HepG2 (cell line): ENCODE results near the gene MAN2A1. TPM values are rescaled to one million over a fixed set of nuclear protein-coding genes. Genes with fewer than 3 reads are reported as not detected.

Experiments used
- ATAC-seq: fragments of 200-7000 bp; cut with Tn5 transposase; 3 replicates; pipeline ENCODE4 v1.9.1; 2020; ENCODE audit warnings: mild to moderate bottlenecking, moderate library complexity
- BruUV-seq: library from RNA; stranded (reverse); fragments of 400-500 nt; replicated peaks from 2 replicates; lab custom pipeline; 2021; lab: Mats Ljungman, UMichigan
- CTCF ChIA-PET: fragments of 300-600 bp; formaldehyde crosslinking; extraction: SDS; loops from one replicate; lab custom pipeline; 2021; ENCODE audit warnings: low total read pairs, inconsistent platforms, low intra/inter-chr PET ratio; lab: Yijun Ruan, JAX
- POLR2A ChIA-PET: fragments of 350-600 bp; sonication (Branson Sonifier 250); formaldehyde crosslinking; loops from one replicate; lab custom pipeline; 2020; ENCODE audit warnings: antibody characterized with exemption, inconsistent platforms; lab: Yijun Ruan, JAX
- DNase-seq: peaks from one replicate; pipeline ENCODE4 v3.0.0-alpha.2; 2015; ENCODE audit warnings: low spot score
- FAIRE-seq: peaks from 3 replicates; lab custom pipeline; 2011; peaks lifted over from hg19 to GRCh38; lab: Jason Lieb, UNC
- H2AFZ ChIP-seq: one replicate; pipeline ENCODE4 v1.6.1; 2011; ENCODE audit warnings: low read length, inconsistent platforms
- H3K27ac ChIP-seq: fragments of 300-600 bp; 3 replicates; pipeline ENCODE4 v1.8.0; 2011; ENCODE audit warnings: mixed run types, mild to moderate bottlenecking, mixed read lengths, low read length, inconsistent platforms; ENCODE audit not compliant: insufficient read depth; ENCODE audit errors: extremely low read length
- H3K27me3 ChIP-seq, 2 experiments: fragments of 200-600 bp in 1 of 2; 2 replicates in 1 of 2; 3 replicates in 1 of 2; pipeline versions ENCODE4 v1.6.0 to v1.8.0; 2011; ENCODE audit warnings: low read length in 2 of 2, mild to moderate bottlenecking in 2 of 2, moderate library complexity in 2 of 2, inconsistent platforms in 1 of 2; ENCODE audit not compliant: insufficient read depth in 2 of 2, control insufficient read depth in 1 of 2
- H3K36me3 ChIP-seq, 2 experiments: fragments of 200-600 bp in 1 of 2; replicated peaks in 1 of 2; 2 replicates in 1 of 2; 3 replicates in 1 of 2; pipeline versions ENCODE4 v1.5.1 to v1.8.0; 2011; ENCODE audit warnings: low read length in 2 of 2, inconsistent platforms in 1 of 2; ENCODE audit not compliant: insufficient read depth in 2 of 2, control insufficient read depth in 1 of 2
- H3K4me1 ChIP-seq: 2 replicates; pipeline ENCODE4 v1.5.1; 2012; ENCODE audit warnings: low read length, inconsistent platforms; ENCODE audit not compliant: insufficient read depth
- H3K4me2 ChIP-seq: 2 replicates; pipeline ENCODE4 v1.6.0; 2011; ENCODE audit warnings: low read depth, low read length, inconsistent platforms
- H3K4me3 ChIP-seq, 3 experiments: fragments of 200-600 bp in 1 of 3; sonication (generic), shearing (Covaris generic) in 1 of 3; replicated peaks in 1 of 3; 2 replicates each; pipeline ENCODE4 v1.5.1; 2011 to 2016; ENCODE audit warnings: low read length in 3 of 3, inconsistent platforms in 2 of 3, low read depth in 2 of 3, mild to moderate bottlenecking in 2 of 3, control low read depth in 1 of 3, mixed read lengths in 1 of 3; ENCODE audit not compliant: insufficient read depth in 1 of 3
- H3K79me2 ChIP-seq: one replicate; pipeline ENCODE4 v1.6.1; 2011; ENCODE audit warnings: low read length, inconsistent platforms; ENCODE audit not compliant: insufficient read depth
- H3K9ac ChIP-seq: 2 replicates; pipeline ENCODE4 v1.6.0; 2011; ENCODE audit warnings: mild to moderate bottlenecking, low read depth, low read length, inconsistent platforms; ENCODE audit not compliant: insufficient read depth
- H3K9me3 ChIP-seq: 2 replicates; pipeline ENCODE4 v1.5.1; 2012; ENCODE audit warnings: mild to moderate bottlenecking, low read length
- H4K20me1 ChIP-seq: 2 replicates; pipeline ENCODE4 v1.6.0; 2011; ENCODE audit warnings: inconsistent platforms, mild to moderate bottlenecking, low read length, moderate library complexity; ENCODE audit not compliant: insufficient read depth
- ATF7 ChIP-seq, 2 experiments: fragments of 450-650 bp in 1 of 2; sonication (generic) in 1 of 2; formaldehyde crosslinking in 1 of 2; IDR thresholded peaks; 2 replicates each; pipeline versions ENCODE4 v1.4.0 to v1.6.1; 2016 to 2020; ENCODE audit warnings: antibody characterized with exemption in 1 of 2, mild to moderate bottlenecking in 1 of 2, missing genetic modification reagents in 1 of 2
- FOXK2 ChIP-seq: fragments of 450-650 bp; IDR thresholded peaks from 2 replicates; pipeline ENCODE4 v1.6.1; 2016
- FOXM1 ChIP-seq: sonication (generic); formaldehyde crosslinking; IDR thresholded peaks from 2 replicates; pipeline ENCODE4 v1.5.0; 2020; ENCODE audit warnings: missing genetic modification reagents
- HMG20A ChIP-seq: IDR thresholded peaks from 2 replicates; pipeline ENCODE4 v1.6.1; 2016; ENCODE audit warnings: borderline replicate concordance
- MATR3 ChIP-seq: sonication (generic); formaldehyde crosslinking; IDR thresholded peaks from 2 replicates; pipeline ENCODE4 v1.4.0; 2020; ENCODE audit warnings: missing genetic modification reagents
- RBFOX2 ChIP-seq: fragments of 200-400 bp; formaldehyde crosslinking; IDR thresholded peaks from 2 replicates; pipeline ENCODE4 v1.6.1; 2017; ENCODE audit warnings: low read depth, mild to moderate bottlenecking, low read length
- ZBTB21 ChIP-seq: sonication (generic); formaldehyde crosslinking; IDR thresholded peaks from 2 replicates; pipeline ENCODE4 v1.4.0; 2020; ENCODE audit warnings: missing genetic modification reagents
- ZHX1 ChIP-seq: sonication (generic); formaldehyde crosslinking; IDR thresholded peaks from 2 replicates; pipeline ENCODE4 v1.8.1; 2022; ENCODE audit warnings: low read depth, mild to moderate bottlenecking, missing genetic modification reagents
- ZMYM2 ChIP-seq: sonication (generic); formaldehyde crosslinking; IDR thresholded peaks from 2 replicates; pipeline ENCODE4 v1.8.0; 2022; ENCODE audit warnings: mild to moderate bottlenecking, missing genetic modification reagents
- ZNF430 ChIP-seq: sonication (generic); formaldehyde crosslinking; IDR thresholded peaks from 2 replicates; pipeline ENCODE4 v1.9.0; 2021; ENCODE audit warnings: mild to moderate bottlenecking, missing genetic modification reagents
- ZNF629 ChIP-seq: sonication (generic); formaldehyde crosslinking; conservative IDR thresholded peaks from 2 replicates; pipeline ENCODE4 v1.5.0; 2020; ENCODE audit warnings: missing genetic modification reagents
- ZNF776 ChIP-seq: sonication (generic); formaldehyde crosslinking; IDR thresholded peaks from 2 replicates; pipeline ENCODE4 v1.4.0; 2020; ENCODE audit warnings: mild to moderate bottlenecking, missing genetic modification reagents
- WGBS: methylation state at CpG from one replicate; pipeline ENCODE4 v1.1.6; 2017; ENCODE audit warnings: low lambda C conversion rate; 5-methylcytosine and 5-hydroxymethylcytosine counted together
- in situ Hi-C: cut with HindIII; loops from 2 replicates; pipeline ENCODE4 v1.10.0; 2017; ENCODE audit warnings: low pct_unique_long_range_greater_than_20kb; ENCODE audit not compliant: extremely low pct_ligation_motif_present
- intact Hi-C: fragments of 100-400 bp; cut with micrococcal nuclease; formaldehyde crosslinking; loops from one replicate; pipeline ENCODE4 v1.10.0; 2022; ENCODE audit not compliant: unreplicated experiment
- polyA plus RNA-seq, 8 experiments: library from polyadenylated mRNA; depleted of rRNA in 3 of 8; stranded (reverse) in 7 of 8; unstranded in 1 of 8; fragments of >200 nt; fragmentation: Illumina TruSeq in 4 of 8; extraction: Trizol in 4 of 8; gene quantifications; 2 replicates each; pipeline versions ENCODE4 v1.2.1 to v1.2.3, GENCODE V29; 2011 to 2016; ENCODE audit warnings: low read depth in 4 of 8, missing spikeins in 1 of 8, mixed read lengths in 1 of 8; ENCODE audit not compliant: insufficient read depth in 1 of 8
- total RNA-seq, 5 experiments: library from RNA; depleted of rRNA; stranded (reverse); fragments of >200 nt; fragmentation: Illumina TruSeq; extraction: Trizol; gene quantifications; 2 replicates each; pipeline ENCODE4 v1.2.3, GENCODE V29; 2016; ENCODE audit warnings: low read depth in 1 of 5
- TF ChIP-seq, protein P1 (sequence below): sonication (generic); formaldehyde crosslinking; IDR thresholded peaks from 2 replicates; pipeline ENCODE4 v1.4.0; 2020; ENCODE audit warnings: missing genetic modification reagents, borderline replicate concordance

Gene MAN2A1
- total and polyA plus RNA-seq, 2 of the 13 experiments (the other 11 are each of a cell fraction or from before 2014, with no cell fraction given), result 56.2 to 80.5 TPM

DNA sequence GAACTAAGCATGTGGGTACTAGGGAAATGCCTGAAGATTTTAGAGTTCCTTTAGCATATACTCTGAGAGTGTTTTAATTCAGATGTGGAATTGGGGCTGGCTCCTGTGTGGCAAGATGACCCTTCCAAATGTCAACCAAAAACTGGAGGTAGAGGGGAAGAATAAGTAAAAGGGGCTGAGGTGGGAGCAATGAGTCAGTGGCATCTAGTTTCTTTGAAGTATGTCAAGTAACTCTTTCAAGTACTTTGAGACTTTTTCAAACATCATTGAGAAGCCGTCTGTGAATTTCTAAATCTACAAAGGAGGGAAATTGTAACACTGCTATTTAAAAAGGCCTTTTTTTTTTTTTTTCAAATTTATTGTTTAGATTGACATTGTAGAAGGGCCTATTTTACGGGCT, 184.4 kb downstream of the MAN2A1 start:
- ATAC-seq (no peak), FAIRE-seq (no peak), DNase-seq (no peak)
- Histone ChIP-seq H3K4me1 (0 out of 2 replicates have a peak, but pooled peaks cover 3% of the 10 kb centered on the region), H3K4me2 (no peak overlapping the region), H3K27ac (no peak overlapping the region), H3K27me3 (no peaks in the 10 kb centered on the region), H3K79me2 (no peaks in the 10 kb centered on the region), H2AFZ (no peak overlapping the region), H3K9me3 (no peaks in the 10 kb centered on the region), H3K36me3 (no peaks in the 10 kb centered on the region; a peak in 1 of 5 replicates), H3K4me3 (no peak overlapping the region), H3K9ac (no peak overlapping the region), H4K20me1 (no peaks in the 10 kb centered on the region)
- BruUV-seq, result no TSS peak
- WGBS, result 97% methylated on average over 2 of the region's 2 CpGs
- POLR2A ChIA-PET, result no interaction called here
- intact Hi-C loops, result no loop called here
- TF ChIP-seq ZNF430 (CRISPR knock-in tag), result no peak
- no peak for TF ChIP-seq FOXK2
- no peak for TF ChIP-seq ZMYM2 (CRISPR knock-in tag)
- TF ChIP-seq ZNF629 (CRISPR knock-in tag), result no peak
- no peak for TF ChIP-seq FOXM1
- TF ChIP-seq HMG20A (CRISPR knock-in tag), result no peak
- CTCF ChIA-PET, result no interaction called here
- in situ Hi-C loops, result no loop called here

DNA sequence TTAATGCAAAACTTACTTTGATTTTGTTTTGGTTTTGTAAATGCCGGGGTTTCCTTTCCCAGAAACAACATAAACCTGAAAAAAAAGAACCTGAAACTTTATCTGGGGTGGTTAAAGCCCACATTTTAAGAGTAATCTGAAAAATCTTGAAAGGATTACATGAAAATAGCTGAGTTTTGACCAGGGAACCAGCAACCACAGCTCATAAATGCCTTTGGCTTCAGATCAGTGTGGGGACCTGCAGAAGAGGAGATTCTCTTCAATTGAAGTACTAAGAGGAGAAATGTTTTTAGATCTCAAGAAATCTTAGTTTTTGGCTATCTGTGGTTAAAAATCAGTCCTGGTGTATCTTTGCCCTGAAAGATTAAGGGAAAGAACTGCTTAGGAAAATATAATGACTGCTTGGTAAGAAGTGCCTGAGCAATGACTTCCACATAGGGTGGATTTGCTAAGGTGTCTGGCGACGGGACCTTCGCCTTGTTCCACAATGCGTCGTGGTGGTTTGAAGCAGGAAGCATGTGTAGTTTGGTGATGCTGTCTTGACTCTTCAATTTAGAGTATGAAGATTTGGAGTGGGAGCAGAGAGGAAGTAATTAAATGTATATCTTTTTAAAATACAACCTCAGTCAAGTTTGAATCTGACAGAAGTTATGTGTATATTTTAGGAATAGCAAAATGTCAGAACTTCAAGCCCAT, 186.5 kb downstream of the MAN2A1 start:
- no peaks in the 10 kb centered on the region for H3K9me3 ChIP-seq
- no peak overlapping the region for H3K27ac ChIP-seq
- H4K20me1 ChIP-seq, result no peaks in the 10 kb centered on the region
- H3K9ac ChIP-seq, result no peak overlapping the region
- no TSS peak for BruUV-seq
- DNase-seq (no peak), ATAC-seq (no peak), FAIRE-seq (no peak)
- H3K4me2 ChIP-seq, result no peak overlapping the region
- no peak overlapping the region for H2AFZ ChIP-seq
- no peaks in the 10 kb centered on the region for H3K27me3 ChIP-seq
- POLR2A ChIA-PET, result no interaction called here
- WGBS, result 96% methylated on average over 6 of the region's 6 CpGs
- in situ Hi-C loops, result no loop called here
- H3K79me2 ChIP-seq, result no peaks in the 10 kb centered on the region
- no peaks in the 10 kb centered on the region for H3K36me3 ChIP-seq
- intact Hi-C loops, result no loop called here
- CTCF ChIA-PET, result no interaction called here
- no peak overlapping the region for H3K4me3 ChIP-seq
- peaks cover 11% of the 10 kb centered on the region for H3K4me1 ChIP-seq
- no peak for TF ChIP-seq MATR3
- no peak for TF ChIP-seq RBFOX2
- no peak for TF ChIP-seq ZNF776
- TF ChIP-seq ZBTB21 (CRISPR knock-in tag), result no peak
- no peak for TF ChIP-seq ZHX1
- TF ChIP-seq, protein P1, sequence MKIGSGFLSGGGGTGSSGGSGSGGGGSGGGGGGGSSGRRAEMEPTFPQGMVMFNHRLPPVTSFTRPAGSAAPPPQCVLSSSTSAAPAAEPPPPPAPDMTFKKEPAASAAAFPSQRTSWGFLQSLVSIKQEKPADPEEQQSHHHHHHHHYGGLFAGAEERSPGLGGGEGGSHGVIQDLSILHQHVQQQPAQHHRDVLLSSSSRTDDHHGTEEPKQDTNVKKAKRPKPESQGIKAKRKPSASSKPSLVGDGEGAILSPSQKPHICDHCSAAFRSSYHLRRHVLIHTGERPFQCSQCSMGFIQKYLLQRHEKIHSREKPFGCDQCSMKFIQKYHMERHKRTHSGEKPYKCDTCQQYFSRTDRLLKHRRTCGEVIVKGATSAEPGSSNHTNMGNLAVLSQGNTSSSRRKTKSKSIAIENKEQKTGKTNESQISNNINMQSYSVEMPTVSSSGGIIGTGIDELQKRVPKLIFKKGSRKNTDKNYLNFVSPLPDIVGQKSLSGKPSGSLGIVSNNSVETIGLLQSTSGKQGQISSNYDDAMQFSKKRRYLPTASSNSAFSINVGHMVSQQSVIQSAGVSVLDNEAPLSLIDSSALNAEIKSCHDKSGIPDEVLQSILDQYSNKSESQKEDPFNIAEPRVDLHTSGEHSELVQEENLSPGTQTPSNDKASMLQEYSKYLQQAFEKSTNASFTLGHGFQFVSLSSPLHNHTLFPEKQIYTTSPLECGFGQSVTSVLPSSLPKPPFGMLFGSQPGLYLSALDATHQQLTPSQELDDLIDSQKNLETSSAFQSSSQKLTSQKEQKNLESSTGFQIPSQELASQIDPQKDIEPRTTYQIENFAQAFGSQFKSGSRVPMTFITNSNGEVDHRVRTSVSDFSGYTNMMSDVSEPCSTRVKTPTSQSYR, result no peak
- TF ChIP-seq ATF7 (IDR thresholded peaks at IDR 0.05), result no peak
- no peak for TF ChIP-seq ATF7 (CRISPR knock-in tag; IDR thresholded peaks at IDR 0.05)
